Kidney epithelial cell (primary cell): ENCODE results near the gene CNIH3. TPM values are rescaled to one million over a fixed set of nuclear protein-coding genes. Genes with fewer than 3 reads are reported as not detected.

Experiments used
- DNase-seq: peaks from one replicate; pipeline ENCODE4 v3.0.0-alpha.2; 2010; ENCODE audit warnings: low read depth
- H3K27me3 ChIP-seq: 2 replicates; pipeline ENCODE4 v1.6.0; 2011; ENCODE audit warnings: low read length; ENCODE audit not compliant: control insufficient read depth, insufficient read depth
- H3K36me3 ChIP-seq: 2 replicates; pipeline ENCODE4 v1.5.1; 2011; ENCODE audit warnings: low read length; ENCODE audit not compliant: control insufficient read depth, insufficient read depth
- H3K4me3 ChIP-seq: 2 replicates; pipeline ENCODE4 v1.5.1; 2011; ENCODE audit warnings: low read depth, mild to moderate bottlenecking, control low read depth, low read length
- CTCF ChIP-seq: IDR thresholded peaks from 2 replicates; pipeline ENCODE4 v1.5.1; 2011; ENCODE audit warnings: mild to moderate bottlenecking, moderate library complexity, low read length, control low read depth, inconsistent platforms; ENCODE audit not compliant: insufficient read depth, poor library complexity, severe bottlenecking
- total RNA-seq: library from RNA; depleted of rRNA; stranded (reverse); fragments of >200 nt; gene quantifications from 2 replicates; pipeline ENCODE4 v1.2.3, GENCODE V29; 2015

Gene CNIH3
- total RNA-seq, 1 donor from 2014 or later: 4.2 TPM

DNA sequence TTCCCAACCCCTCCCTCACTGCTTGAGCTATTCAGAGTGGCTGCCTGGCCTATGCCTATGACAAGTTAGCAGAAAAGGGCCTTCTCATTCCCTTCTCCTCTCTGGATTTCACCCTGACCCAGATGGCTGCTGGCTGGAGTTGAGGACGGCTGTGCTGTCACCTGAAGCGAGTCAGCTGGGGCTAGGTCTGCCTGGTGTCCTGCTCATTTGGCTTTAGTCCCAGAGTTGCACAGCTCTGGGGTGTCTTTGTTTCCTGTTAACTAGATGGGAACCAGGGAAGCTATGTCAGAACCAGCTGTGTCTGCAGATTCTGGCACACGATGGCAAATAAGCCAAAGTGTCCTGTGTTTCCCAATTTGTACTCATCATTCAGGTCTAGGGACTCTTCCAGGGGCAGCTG lies 52.9 kb downstream of the CNIH3 start:
- Histone ChIP-seq H3K36me3 (no peaks in the 10 kb centered on the region), H3K4me3 (no peak overlapping the region), H3K27me3 (no peaks in the 10 kb centered on the region)
- DNase-seq: no peak
- no peak for TF ChIP-seq CTCF

DNA sequence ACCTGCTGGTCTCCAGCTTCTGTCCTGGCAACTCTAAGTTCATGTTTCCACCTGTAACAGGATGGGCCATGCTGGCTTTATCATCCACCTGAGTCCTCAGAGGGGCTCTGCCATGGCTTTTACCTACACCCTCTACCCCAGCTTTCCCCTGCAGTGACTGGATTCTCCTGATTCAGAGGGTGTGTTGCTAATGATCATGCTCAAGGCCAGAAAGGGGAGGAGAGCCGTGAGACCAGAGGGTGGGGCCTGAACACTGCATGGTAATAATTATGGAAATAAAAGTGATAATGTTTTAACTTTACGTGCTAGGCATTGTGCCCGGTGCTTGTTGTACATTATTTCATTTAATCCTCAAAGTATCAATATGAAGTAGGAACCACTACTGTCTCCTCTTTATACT lies 53.3 kb downstream of the CNIH3 start:
- TF ChIP-seq CTCF: no peak
- Histone ChIP-seq H3K27me3 (no peaks in the 10 kb centered on the region), H3K36me3 (no peaks in the 10 kb centered on the region), H3K4me3 (no peak overlapping the region)
- no peak for DNase-seq

DNA sequence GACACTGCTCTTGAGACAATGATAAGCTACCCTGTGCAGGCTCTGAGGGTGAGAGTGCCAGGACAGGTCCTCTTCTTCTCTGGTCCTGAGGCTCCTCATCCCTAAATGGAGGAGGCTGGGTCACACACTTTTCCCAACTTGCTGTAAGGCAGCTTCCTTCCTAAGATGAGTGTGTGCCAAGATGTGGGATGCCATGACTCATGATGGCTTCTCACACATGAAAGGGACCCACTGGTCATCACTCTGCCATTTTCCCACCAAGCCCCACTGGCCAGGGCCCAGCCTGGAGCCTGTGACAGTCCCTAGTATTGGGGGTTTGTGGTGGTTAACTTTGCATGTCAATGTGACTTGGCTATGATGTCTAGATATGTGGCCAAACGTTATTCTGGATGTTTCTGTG lies 54.4 kb downstream of the CNIH3 start:
- DNase-seq: no peak
- TF ChIP-seq CTCF: no peak
- Histone ChIP-seq H3K27me3 (no peaks in the 10 kb centered on the region), H3K4me3 (no peak overlapping the region), H3K36me3 (no peaks in the 10 kb centered on the region)

- Histone ChIP-seq H3K27me3 (no peaks in the 10 kb centered on the region), H3K4me3 (no peak overlapping the region), H3K36me3 (no peaks in the 10 kb centered on the region)
- no peak for DNase-seq
- TF ChIP-seq CTCF: no peak
Observed at GRCh38 chr1:224671076-224671475, 55.0 kb downstream of the CNIH3 start.

DNA sequence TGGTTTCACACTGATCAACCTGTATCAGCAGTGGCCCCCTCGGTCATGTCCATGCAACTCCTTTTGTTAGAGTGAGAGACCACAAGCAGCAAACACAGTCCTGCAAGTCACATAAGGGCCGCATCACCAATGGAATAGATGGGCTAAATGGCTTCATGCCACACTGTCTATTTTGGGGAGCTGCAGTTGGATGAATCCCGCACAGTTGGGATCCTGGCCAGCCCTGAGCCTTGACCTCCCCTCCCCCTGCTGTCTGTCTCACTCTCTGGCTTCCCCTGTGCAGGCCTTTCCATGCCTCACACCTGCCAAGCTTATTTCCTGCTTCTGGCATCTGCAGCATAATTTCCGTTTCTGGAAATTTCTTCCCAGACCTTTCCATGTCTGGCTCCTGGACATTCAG lies 57.0 kb downstream of the CNIH3 start:
- no peak overlapping the region for H3K4me3 ChIP-seq
- no peaks in the 10 kb centered on the region for H3K36me3 ChIP-seq
- TF ChIP-seq CTCF: no peak
- no peak for DNase-seq
- H3K27me3 ChIP-seq: no peaks in the 10 kb centered on the region

- Histone ChIP-seq H3K36me3 (no peaks in the 10 kb centered on the region), H3K4me3 (no peak overlapping the region), H3K27me3 (no peaks in the 10 kb centered on the region)
- no peak for TF ChIP-seq CTCF
- no peak for DNase-seq
Observed at GRCh38 chr1:224675590-224675989, 59.5 kb downstream of the CNIH3 start.
